ENCODE results near the gene GRB14.

DNA sequence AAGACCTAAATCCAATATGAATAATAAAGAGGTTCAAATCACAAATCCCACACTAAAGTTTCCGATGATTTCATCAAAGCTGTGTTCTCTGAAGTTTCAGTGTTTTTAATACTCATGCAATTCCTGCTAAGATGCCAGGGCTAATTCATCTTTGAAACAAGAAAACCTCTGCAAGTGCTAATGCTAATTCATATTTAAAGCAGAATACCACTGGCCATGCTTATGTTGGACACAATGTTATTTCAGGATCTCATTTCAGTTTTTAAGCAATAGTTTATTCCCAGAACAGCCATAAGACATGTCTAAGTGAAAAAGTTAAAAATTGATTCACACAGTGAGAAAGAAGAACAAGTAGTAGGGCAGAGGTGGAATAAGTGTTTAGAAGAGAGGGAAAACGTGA, 62.8 kb downstream of the GRB14 start:
- TF ChIP-seq, protein P1, sequence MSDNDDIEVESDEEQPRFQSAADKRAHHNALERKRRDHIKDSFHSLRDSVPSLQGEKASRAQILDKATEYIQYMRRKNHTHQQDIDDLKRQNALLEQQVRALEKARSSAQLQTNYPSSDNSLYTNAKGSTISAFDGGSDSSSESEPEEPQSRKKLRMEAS (IDR thresholded peaks at IDR 0.05) = no peak
- TF ChIP-seq EZH2 (IDR thresholded peaks at IDR 0.05) = no peak
- TF ChIP-seq ZNF274 (IDR thresholded peaks at IDR 0.05; ENCODE audit: low read depth, low read length) = no peak
- TF ChIP-seq, protein P2, sequence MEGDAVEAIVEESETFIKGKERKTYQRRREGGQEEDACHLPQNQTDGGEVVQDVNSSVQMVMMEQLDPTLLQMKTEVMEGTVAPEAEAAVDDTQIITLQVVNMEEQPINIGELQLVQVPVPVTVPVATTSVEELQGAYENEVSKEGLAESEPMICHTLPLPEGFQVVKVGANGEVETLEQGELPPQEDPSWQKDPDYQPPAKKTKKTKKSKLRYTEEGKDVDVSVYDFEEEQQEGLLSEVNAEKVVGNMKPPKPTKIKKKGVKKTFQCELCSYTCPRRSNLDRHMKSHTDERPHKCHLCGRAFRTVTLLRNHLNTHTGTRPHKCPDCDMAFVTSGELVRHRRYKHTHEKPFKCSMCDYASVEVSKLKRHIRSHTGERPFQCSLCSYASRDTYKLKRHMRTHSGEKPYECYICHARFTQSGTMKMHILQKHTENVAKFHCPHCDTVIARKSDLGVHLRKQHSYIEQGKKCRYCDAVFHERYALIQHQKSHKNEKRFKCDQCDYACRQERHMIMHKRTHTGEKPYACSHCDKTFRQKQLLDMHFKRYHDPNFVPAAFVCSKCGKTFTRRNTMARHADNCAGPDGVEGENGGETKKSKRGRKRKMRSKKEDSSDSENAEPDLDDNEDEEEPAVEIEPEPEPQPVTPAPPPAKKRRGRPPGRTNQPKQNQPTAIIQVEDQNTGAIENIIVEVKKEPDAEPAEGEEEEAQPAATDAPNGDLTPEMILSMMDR (IDR thresholded peaks at IDR 0.05 in 2 of 3, conservative IDR thresholded peaks at IDR 0.05 in 1 of 3; ENCODE audit: borderline replicate concordance in 1 of 3, insufficient read depth in 1 of 3, low read depth in 2 of 3, low read length in 2 of 3) = no peak
- no peak for TF ChIP-seq RAD21 (IDR thresholded peaks at IDR 0.05; ENCODE audit: low read depth)
- no peak for TF ChIP-seq JUND (IDR thresholded peaks at IDR 0.05)
- no peak for TF ChIP-seq SP1 (IDR thresholded peaks at IDR 0.05; ENCODE audit: low read depth)
- no peak for TF ChIP-seq CEBPB (IDR thresholded peaks at IDR 0.05; ENCODE audit: low read depth)
- no peak for TF ChIP-seq SIN3A (IDR thresholded peaks at IDR 0.05; ENCODE audit: low read depth)
- no peak for TF ChIP-seq TCF7L2 (IDR thresholded peaks at IDR 0.05; ENCODE audit: borderline replicate concordance, extremely low read depth, insufficient read depth, insufficient read length)
- TF ChIP-seq POLR2A (IDR thresholded peaks at IDR 0.05; ENCODE audit: borderline replicate concordance, extremely low read depth, insufficient read depth, insufficient read length) = no peak
- no peak for TF ChIP-seq YY1 (IDR thresholded peaks at IDR 0.05; ENCODE audit: extremely low read depth, insufficient replicate concordance, low read depth, low read length)
- TF ChIP-seq, protein P3, sequence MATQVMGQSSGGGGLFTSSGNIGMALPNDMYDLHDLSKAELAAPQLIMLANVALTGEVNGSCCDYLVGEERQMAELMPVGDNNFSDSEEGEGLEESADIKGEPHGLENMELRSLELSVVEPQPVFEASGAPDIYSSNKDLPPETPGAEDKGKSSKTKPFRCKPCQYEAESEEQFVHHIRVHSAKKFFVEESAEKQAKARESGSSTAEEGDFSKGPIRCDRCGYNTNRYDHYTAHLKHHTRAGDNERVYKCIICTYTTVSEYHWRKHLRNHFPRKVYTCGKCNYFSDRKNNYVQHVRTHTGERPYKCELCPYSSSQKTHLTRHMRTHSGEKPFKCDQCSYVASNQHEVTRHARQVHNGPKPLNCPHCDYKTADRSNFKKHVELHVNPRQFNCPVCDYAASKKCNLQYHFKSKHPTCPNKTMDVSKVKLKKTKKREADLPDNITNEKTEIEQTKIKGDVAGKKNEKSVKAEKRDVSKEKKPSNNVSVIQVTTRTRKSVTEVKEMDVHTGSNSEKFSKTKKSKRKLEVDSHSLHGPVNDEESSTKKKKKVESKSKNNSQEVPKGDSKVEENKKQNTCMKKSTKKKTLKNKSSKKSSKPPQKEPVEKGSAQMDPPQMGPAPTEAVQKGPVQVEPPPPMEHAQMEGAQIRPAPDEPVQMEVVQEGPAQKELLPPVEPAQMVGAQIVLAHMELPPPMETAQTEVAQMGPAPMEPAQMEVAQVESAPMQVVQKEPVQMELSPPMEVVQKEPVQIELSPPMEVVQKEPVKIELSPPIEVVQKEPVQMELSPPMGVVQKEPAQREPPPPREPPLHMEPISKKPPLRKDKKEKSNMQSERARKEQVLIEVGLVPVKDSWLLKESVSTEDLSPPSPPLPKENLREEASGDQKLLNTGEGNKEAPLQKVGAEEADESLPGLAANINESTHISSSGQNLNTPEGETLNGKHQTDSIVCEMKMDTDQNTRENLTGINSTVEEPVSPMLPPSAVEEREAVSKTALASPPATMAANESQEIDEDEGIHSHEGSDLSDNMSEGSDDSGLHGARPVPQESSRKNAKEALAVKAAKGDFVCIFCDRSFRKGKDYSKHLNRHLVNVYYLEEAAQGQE (IDR thresholded peaks at IDR 0.05; ENCODE audit: low read depth) = no peak

All from HCT116 (cell line).